Measurements from ENCODE around the gene SRRM5. TPM values are rescaled to one million over a fixed set of nuclear protein-coding genes. Genes with fewer than 3 reads are reported as not detected.

The SRRM5 gene
- total and polyA plus RNA-seq, 3 donors from 2014 or later, result 8.4 to 36.0 (median 21.3) TPM

DNA sequence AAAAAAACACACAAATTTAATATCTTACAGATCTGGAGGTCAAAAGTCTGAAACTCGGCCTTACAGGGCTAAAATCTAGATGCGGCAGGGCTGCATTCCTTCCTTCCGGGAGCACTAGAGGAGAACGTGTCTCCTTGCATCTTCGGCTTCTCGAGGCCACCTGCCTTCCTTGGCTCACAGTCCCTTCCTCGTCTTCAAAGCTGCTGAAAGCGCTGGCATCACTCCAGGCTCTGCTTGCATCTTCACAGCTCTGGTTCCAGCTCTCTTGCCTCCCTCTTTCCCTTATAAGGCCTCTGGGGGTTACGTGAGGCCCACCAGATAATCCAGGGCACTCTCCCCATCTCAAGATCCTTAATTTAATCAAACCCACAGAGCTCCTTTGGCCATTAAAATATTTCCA, 47.1 kb upstream of the SRRM5 start:
- 79 to 87% methylated on average over 9 of the region's 9 CpGs for WGBS, 2 donors
- no peaks in the 10 kb centered on the region for H3K9me3 ChIP-seq
- intact Hi-C loops (cut with DNase I; ENCODE audit: low total_unique reads), result no loop called here
- no peak overlapping the region for H3K27ac ChIP-seq
- no peaks in the 10 kb centered on the region for H3K27me3 ChIP-seq
- no peaks in the 10 kb centered on the region for H3K36me3 ChIP-seq (ENCODE audit: low read depth, missing control alignments)
- no peak for TF ChIP-seq POLR2A (IDR thresholded peaks at IDR 0.05)
- TF ChIP-seq, protein P1, sequence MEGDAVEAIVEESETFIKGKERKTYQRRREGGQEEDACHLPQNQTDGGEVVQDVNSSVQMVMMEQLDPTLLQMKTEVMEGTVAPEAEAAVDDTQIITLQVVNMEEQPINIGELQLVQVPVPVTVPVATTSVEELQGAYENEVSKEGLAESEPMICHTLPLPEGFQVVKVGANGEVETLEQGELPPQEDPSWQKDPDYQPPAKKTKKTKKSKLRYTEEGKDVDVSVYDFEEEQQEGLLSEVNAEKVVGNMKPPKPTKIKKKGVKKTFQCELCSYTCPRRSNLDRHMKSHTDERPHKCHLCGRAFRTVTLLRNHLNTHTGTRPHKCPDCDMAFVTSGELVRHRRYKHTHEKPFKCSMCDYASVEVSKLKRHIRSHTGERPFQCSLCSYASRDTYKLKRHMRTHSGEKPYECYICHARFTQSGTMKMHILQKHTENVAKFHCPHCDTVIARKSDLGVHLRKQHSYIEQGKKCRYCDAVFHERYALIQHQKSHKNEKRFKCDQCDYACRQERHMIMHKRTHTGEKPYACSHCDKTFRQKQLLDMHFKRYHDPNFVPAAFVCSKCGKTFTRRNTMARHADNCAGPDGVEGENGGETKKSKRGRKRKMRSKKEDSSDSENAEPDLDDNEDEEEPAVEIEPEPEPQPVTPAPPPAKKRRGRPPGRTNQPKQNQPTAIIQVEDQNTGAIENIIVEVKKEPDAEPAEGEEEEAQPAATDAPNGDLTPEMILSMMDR (IDR thresholded peaks at IDR 0.05), result no peak
- DNase-seq, result no peak
- H3K4me3 ChIP-seq, result no peak overlapping the region
- H3K4me1 ChIP-seq, result no peaks in the 10 kb centered on the region

DNA sequence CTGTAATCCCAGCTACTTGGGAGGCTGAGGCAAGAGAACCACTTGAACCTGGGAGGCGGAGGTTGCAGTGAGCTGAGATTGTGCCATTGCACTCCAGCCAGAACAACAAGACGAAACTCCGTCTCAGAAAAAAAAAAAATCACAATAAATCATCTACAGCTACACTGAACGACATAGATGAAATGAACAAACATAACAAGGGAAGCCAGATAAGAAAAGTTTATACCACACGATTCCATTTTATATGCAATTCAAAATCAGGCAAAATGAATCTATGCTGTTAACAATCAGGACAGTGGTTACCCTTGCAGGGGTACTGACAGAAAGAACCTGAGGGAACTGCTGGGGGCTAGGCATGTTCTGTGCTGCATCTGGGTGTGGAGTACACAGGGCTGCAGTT, 42.2 kb upstream of the SRRM5 start:
- TF ChIP-seq, protein P1 (IDR thresholded peaks at IDR 0.05), result no peak
- no peak for TF ChIP-seq POLR2A (IDR thresholded peaks at IDR 0.05)
- Histone ChIP-seq H3K9me3 (no peaks in the 10 kb centered on the region), H3K4me1 (no peaks in the 10 kb centered on the region), H3K4me3 (no peak overlapping the region), H3K27ac (no peak overlapping the region), H3K36me3 (ENCODE audit: low read depth, missing control alignments) (no peaks in the 10 kb centered on the region), H3K27me3 (no peaks in the 10 kb centered on the region)
- WGBS, 2 donors, result 89 to 92% methylated on average over 5 of the region's 5 CpGs
- DNase-seq, result no peak
- intact Hi-C loops (cut with DNase I; ENCODE audit: low total_unique reads), result no loop called here

DNA sequence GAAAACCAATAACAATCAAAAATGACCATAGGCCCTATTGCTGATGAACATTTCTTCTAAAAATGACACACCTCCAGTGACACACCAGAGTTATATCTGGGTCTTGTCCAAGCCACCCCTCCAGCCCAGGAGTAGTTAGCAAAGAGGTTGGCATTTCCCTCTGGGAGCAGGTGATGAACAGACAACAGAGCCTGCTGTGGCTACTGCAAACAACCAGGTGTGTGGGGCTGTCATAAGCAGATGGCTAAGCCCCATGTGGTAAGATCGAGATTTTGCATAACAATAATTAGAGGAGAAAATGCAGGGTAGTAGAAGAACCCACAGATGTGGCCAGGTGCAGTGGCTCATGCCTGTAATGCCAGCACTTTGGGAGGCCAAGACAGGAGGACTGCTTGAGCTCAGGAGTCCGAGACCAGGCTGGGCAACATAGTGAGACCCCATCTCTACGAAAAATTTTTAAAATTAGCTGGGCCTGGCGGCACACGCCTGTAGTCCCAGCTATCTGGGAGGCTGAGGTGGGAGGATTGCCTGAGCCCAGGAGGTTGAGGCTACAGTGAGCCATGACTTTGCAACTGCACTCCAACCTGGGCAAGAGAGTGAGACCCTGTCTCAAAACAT, 41.6 kb upstream of the SRRM5 start:
- no peak for DNase-seq
- intact Hi-C loops (cut with DNase I; ENCODE audit: low total_unique reads), result no loop called here
- WGBS, 2 donors, result 71 to 89% methylated on average over 5 of the region's 5 CpGs

DNA sequence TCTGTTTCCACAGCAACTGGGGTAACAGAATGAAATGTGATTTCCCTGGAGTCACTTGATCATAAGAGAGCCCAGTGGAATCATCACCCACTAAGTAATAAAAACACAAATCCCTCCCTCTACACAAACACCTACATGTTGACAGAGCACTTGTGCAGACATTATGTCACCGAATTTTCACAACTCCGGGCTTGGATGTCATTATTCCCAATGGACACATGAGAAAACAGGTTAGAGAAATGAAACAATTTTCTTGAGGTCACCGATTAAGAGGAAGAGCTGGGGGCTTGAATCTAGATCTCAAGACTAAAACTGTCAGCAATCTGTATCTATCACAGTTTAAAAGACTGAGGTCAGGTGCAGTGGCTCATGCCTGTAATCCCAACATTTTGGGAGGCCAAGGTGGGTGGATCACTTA, 39.7 kb upstream of the SRRM5 start:
- Histone ChIP-seq H3K27me3 (no peaks in the 10 kb centered on the region), H3K36me3 (ENCODE audit: low read depth, missing control alignments) (no peaks in the 10 kb centered on the region), H3K4me3 (no peak overlapping the region), H3K27ac (no peak overlapping the region), H3K9me3 (no peaks in the 10 kb centered on the region), H3K4me1 (no peaks in the 10 kb centered on the region)
- 89 to 96% methylated on average over 3 of the region's 3 CpGs for WGBS, 2 donors
- TF ChIP-seq POLR2A (IDR thresholded peaks at IDR 0.05), result no peak
- TF ChIP-seq, protein P1 (IDR thresholded peaks at IDR 0.05), result no peak
- intact Hi-C loops (cut with DNase I; ENCODE audit: low total_unique reads), result no loop called here
- no peak for DNase-seq

More for the DNA sequence above, 41.6 kb upstream of the SRRM5 start:
- Histone ChIP-seq H3K9me3 (no peaks in the 10 kb centered on the region), H3K4me1 (no peaks in the 10 kb centered on the region), H3K27me3 (no peaks in the 10 kb centered on the region), H3K27ac (no peak overlapping the region), H3K4me3 (no peak overlapping the region), H3K36me3 (ENCODE audit: low read depth, missing control alignments) (no peaks in the 10 kb centered on the region)
- TF ChIP-seq POLR2A (IDR thresholded peaks at IDR 0.05), result no peak
- TF ChIP-seq, protein P1 (IDR thresholded peaks at IDR 0.05), result no peak
